Measurements from ENCODE around the gene AGBL1.

GRCh38 chr15:86804406-86804805, 724.7 kb downstream of the AGBL1 start:
- TF ChIP-seq CTCF (conservative IDR thresholded peaks at IDR 0.05) (no peak), EZH2 (IDR thresholded peaks at IDR 0.05; ENCODE audit: low read depth) (no peak)

All from PC-9 (cell line).